Breast epithelium (tissue), 4 donors: Measurements from ENCODE around the gene RPS6KC1. TPM values are rescaled to one million over a fixed set of nuclear protein-coding genes. Genes with fewer than 3 reads are reported as not detected.

Experiments
- DNase-seq, 2 donors: peaks; one replicate each; pipeline ENCODE4 v3.0.0-alpha.2; 2019; ENCODE audit warnings: low spot score in 2 of 2
- H3K27ac ChIP-seq, 2 donors: fragments of 200-600 bp; sonication (generic) in 1 of 2; one replicate each; pipeline ENCODE4 v1.5.1; 2016 to 2019; ENCODE audit warnings: mild to moderate bottlenecking in 1 of 2
- H3K27me3 ChIP-seq, 2 donors: fragments of 200-600 bp; sonication (generic) in 1 of 2; one replicate each; pipeline versions ENCODE4 v1.5.1 to v1.6.0; 2017 to 2019; ENCODE audit warnings: control low read depth in 1 of 2, mild to moderate bottlenecking in 1 of 2
- H3K36me3 ChIP-seq: fragments of 200-600 bp; one replicate; pipeline ENCODE4 v1.5.1; 2019
- H3K4me1 ChIP-seq, 2 donors: fragments of 200-600 bp; sonication (generic); one replicate each; pipeline ENCODE4 v1.5.1; 2016 to 2019; ENCODE audit warnings: control low read depth in 1 of 2
- H3K4me3 ChIP-seq, 3 donors: fragments of 200-600 bp; sonication (generic); 1 replicate in 2 of 3; 2 replicates in 1 of 3; pipeline ENCODE4 v1.5.1; 2016 to 2019; ENCODE audit warnings: mild to moderate bottlenecking in 3 of 3, moderate library complexity in 2 of 3
- H3K9me3 ChIP-seq, 2 donors: fragments of 200-600 bp; sonication (generic) in 1 of 2; one replicate each; pipeline ENCODE4 v1.5.1; 2016 to 2019; ENCODE audit warnings: control low read depth in 1 of 2
- CTCF ChIP-seq, 3 donors: fragments of 450-650 bp; IDR thresholded peaks; one replicate each; pipeline ENCODE4 v1.5.1; 2016 to 2017; ENCODE audit warnings: antibody characterized with exemption in 3 of 3, mild to moderate bottlenecking in 3 of 3, moderate library complexity in 3 of 3
- POLR2A ChIP-seq: fragments of 450-650 bp; IDR thresholded peaks from one replicate; pipeline ENCODE4 v1.6.1; 2016; ENCODE audit warnings: antibody characterized with exemption, mild to moderate bottlenecking, moderate library complexity
- POLR2AphosphoS5 ChIP-seq, 3 donors: sonication (generic); formaldehyde crosslinking; IDR thresholded peaks; one replicate each; pipeline ENCODE4 v1.6.1; 2017; ENCODE audit warnings: antibody characterized with exemption in 3 of 3
- intact Hi-C: fragments of 100-400 bp; cut with DNase I; formaldehyde crosslinking; loops from one replicate; pipeline ENCODE4 v1.15.1; 2023; ENCODE audit warnings: low total_unique reads
- total RNA-seq, 3 donors: library from RNA; depleted of rRNA; stranded (reverse); fragments of >200 nt; gene quantifications; one replicate each; pipeline ENCODE4 v1.1.0, GENCODE V29; 2016

The RPS6KC1 gene
- total RNA-seq, 3 donors from 2014 or later: 26.2 to 32.1 (median 28.2) TPM

GRCh38 chr1:213245260-213245910 is 194.3 kb downstream of the RPS6KC1 start:
- Histone ChIP-seq H3K27ac (no peak overlapping the region), H3K36me3 (no peaks in the 10 kb centered on the region), H3K9me3 (no peaks in the 10 kb centered on the region), H3K27me3 (no peaks in the 10 kb centered on the region), H3K4me1 (no peaks in the 10 kb centered on the region), H3K4me3 (no peak overlapping the region)
- TF ChIP-seq POLR2A (no peak), POLR2AphosphoS5 (IDR thresholded peaks at IDR 0.05) (no peak), CTCF (IDR thresholded peaks at IDR 0.05) (no peak)
- intact Hi-C loops: no loop called here
- no peak for DNase-seq

GRCh38 chr1:213247038-213247437 is 196.0 kb downstream of the RPS6KC1 start:
- Histone ChIP-seq H3K4me3 (no peak overlapping the region), H3K9me3 (no peaks in the 10 kb centered on the region), H3K4me1 (no peaks in the 10 kb centered on the region), H3K36me3 (no peaks in the 10 kb centered on the region), H3K27me3 (no peaks in the 10 kb centered on the region), H3K27ac (no peak overlapping the region)
- no peak for TF ChIP-seq CTCF (IDR thresholded peaks at IDR 0.05)
- no peak for DNase-seq
- intact Hi-C loops: no loop called here

GRCh38 chr1:213249395-213249794 is 198.4 kb downstream of the RPS6KC1 start:
- Histone ChIP-seq H3K4me1 (no peaks in the 10 kb centered on the region), H3K27me3 (no peaks in the 10 kb centered on the region), H3K36me3 (no peaks in the 10 kb centered on the region), H3K4me3 (no peak overlapping the region), H3K9me3 (no peaks in the 10 kb centered on the region), H3K27ac (no peak overlapping the region)
- TF ChIP-seq CTCF (IDR thresholded peaks at IDR 0.05) (no peak), POLR2A (no peak), POLR2AphosphoS5 (IDR thresholded peaks at IDR 0.05) (no peak)
- intact Hi-C loops: no loop called here
- no peak for DNase-seq

- Histone ChIP-seq H3K27ac (no peak overlapping the region), H3K27me3 (no peaks in the 10 kb centered on the region), H3K4me1 (no peaks in the 10 kb centered on the region), H3K9me3 (no peaks in the 10 kb centered on the region), H3K36me3 (no peaks in the 10 kb centered on the region), H3K4me3 (no peak overlapping the region)
- no peak for TF ChIP-seq CTCF (IDR thresholded peaks at IDR 0.05)
- intact Hi-C loops: no loop called here
- DNase-seq: no peak
These were observed 199.0 kb downstream of the RPS6KC1 start for GRCh38 chr1:213250041-213250440.

GRCh38 chr1:213250446-213250845 is 199.4 kb downstream of the RPS6KC1 start:
- no peaks in the 10 kb centered on the region for H3K27me3 ChIP-seq
- no peaks in the 10 kb centered on the region for H3K36me3 ChIP-seq
- H3K9me3 ChIP-seq: no peaks in the 10 kb centered on the region
- no peaks in the 10 kb centered on the region for H3K4me1 ChIP-seq
- TF ChIP-seq POLR2A: no peak
- TF ChIP-seq CTCF (IDR thresholded peaks at IDR 0.05): no peak
- no peak for TF ChIP-seq POLR2AphosphoS5 (IDR thresholded peaks at IDR 0.05)
- no peak for DNase-seq
- H3K4me3 ChIP-seq: no peak overlapping the region
- intact Hi-C loops: no loop called here
- no peak overlapping the region for H3K27ac ChIP-seq
